ENCODE results near the gene TPD52L1. TPM values are rescaled to one million over a fixed set of nuclear protein-coding genes. Genes with fewer than 3 reads are reported as not detected.

TPD52L1 gene
- total and polyA plus RNA-seq, 10 of the 15 experiments (the other 5 are each of a cell fraction or from before 2014, with no cell fraction given) = 0.03 to 2.6 (median 0.16) TPM; not detected in 3

DNA sequence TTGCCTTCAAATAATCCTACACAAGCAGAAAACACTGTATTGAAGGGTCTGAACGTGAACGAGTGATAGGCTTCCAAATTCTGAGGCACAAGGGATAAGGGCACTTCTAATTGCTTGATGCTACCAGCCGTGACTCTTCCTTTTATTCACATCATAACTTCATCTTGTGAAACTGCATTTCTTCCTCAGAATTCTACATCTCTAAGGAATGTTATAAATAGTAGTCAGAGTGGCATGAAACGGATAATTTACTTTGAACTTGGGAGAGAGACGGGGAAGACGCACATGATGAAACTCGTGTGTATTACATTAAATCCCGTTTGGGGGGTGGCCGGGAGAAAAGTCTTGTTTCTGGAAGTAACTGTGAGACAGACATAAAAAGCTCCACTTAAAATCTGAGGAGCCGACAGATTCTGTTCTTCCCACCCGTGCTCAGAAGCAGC is 147.4 kb downstream of the TPD52L1 start:
- intact Hi-C loops (cut with micrococcal nuclease; ENCODE audit: unreplicated experiment) = loop anchor here (10.0 kb wide), 1 partner anchor 426 kb away; no protein-coding TSS in a partner anchor
- peaks cover 2 to 15% of the 10 kb centered on the region in 2 experiments; a peak in 3 of 4 replicates for H3K36me3 ChIP-seq (ENCODE audit: control insufficient read depth in 2 of 2, insufficient read depth in 2 of 2, low read length in 1 of 2)
- DNase-seq (ENCODE audit: low read depth, low spot score) = no peak
- in situ Hi-C loops (cut with MboI) = no loop called here
- CTCF ChIA-PET = interaction anchor here (0.7 to 2.2 kb wide), 9 partner anchors 10 to 673 kb away, joined by 3 to 16 read pairs (median 5); no protein-coding TSS in a partner anchor
- RAD21 ChIA-PET (ENCODE audit: unreplicated experiment) = interaction anchor here (1.3 to 1.5 kb wide), 3 partner anchors 8 to 492 kb away, joined by 3 to 5 read pairs (median 4); no protein-coding TSS in a partner anchor
- peak overlapping the region; percentile 82 for H3K27ac ChIP-seq (ENCODE audit: control insufficient read depth, insufficient read depth)
- peak overlapping the region; percentile 90 for H2AFZ ChIP-seq (ENCODE audit: control insufficient read depth, low read depth, low read length)
- H3K4me3 ChIP-seq = peak overlapping the region; percentile 74
- H3K27me3 ChIP-seq (replicated peaks in 1 of 2; ENCODE audit: control insufficient read depth in 2 of 2, insufficient read depth in 2 of 2, low read length in 1 of 2) = peaks cover 0 to 3% of the 10 kb centered on the region in 2 experiments; a peak in 1 of 4 replicates
- H3K79me2 ChIP-seq (ENCODE audit: control insufficient read depth, insufficient read depth, low read length) = peaks cover 23% of the 10 kb centered on the region
- SMC1A ChIA-PET (ENCODE audit: uncharacterized antibody, unreplicated experiment) = interaction anchor here (0.7 to 2.5 kb wide), 11 partner anchors 8 to 464 kb away, joined by 3 to 9 read pairs (median 4); no protein-coding TSS in a partner anchor
- peak overlapping the region; percentile 58 for H3K4me2 ChIP-seq (ENCODE audit: control insufficient read depth, insufficient read depth)
- H3K4me1 ChIP-seq (ENCODE audit: control insufficient read depth, insufficient read depth, low read length) = no peaks in the 10 kb centered on the region
- POLR2A ChIA-PET = interaction anchor here (0.6 to 1.1 kb wide), 4 partner anchors 21 to 1190 kb away, joined by 3 to 8 read pairs (median 4); partner anchors contain the start of gene NCOA7
- TF ChIP-seq MEF2A (IDR thresholded peaks at IDR 0.05; ENCODE audit: insufficient read depth, low read depth, low read length) (no peak), MXI1 (IDR thresholded peaks at IDR 0.05; ENCODE audit: low read depth, low read length) (0 out of 2 replicates have a peak, but pooled peaks have one; percentile 6)
- TF ChIP-seq, protein P1, sequence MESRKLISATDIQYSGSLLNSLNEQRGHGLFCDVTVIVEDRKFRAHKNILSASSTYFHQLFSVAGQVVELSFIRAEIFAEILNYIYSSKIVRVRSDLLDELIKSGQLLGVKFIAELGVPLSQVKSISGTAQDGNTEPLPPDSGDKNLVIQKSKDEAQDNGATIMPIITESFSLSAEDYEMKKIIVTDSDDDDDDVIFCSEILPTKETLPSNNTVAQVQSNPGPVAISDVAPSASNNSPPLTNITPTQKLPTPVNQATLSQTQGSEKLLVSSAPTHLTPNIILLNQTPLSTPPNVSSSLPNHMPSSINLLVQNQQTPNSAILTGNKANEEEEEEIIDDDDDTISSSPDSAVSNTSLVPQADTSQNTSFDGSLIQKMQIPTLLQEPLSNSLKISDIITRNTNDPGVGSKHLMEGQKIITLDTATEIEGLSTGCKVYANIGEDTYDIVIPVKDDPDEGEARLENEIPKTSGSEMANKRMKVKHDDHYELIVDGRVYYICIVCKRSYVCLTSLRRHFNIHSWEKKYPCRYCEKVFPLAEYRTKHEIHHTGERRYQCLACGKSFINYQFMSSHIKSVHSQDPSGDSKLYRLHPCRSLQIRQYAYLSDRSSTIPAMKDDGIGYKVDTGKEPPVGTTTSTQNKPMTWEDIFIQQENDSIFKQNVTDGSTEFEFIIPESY (IDR thresholded peaks at IDR 0.05) = no peak
- no TSS peak for BruUV-seq (replicated peaks)
- no peaks in the 10 kb centered on the region for H3K9me3 ChIP-seq (replicated peaks; ENCODE audit: control insufficient read depth, insufficient read depth, low read length)
- peak; percentile 7 for FAIRE-seq
- under 1% methylated on average over 11 of the region's 11 CpGs for WGBS (ENCODE audit: insufficient coverage, insufficient replicate concordance, low lambda C conversion rate, missing lambda C conversion rate)
- peak; percentile 9; the same call in 2 of the 3 replicates for ATAC-seq
- H4K20me1 ChIP-seq (ENCODE audit: control insufficient read depth, insufficient read depth) = no peaks in the 10 kb centered on the region
- peak overlapping the region; percentile 85 for H3K9ac ChIP-seq (ENCODE audit: control insufficient read depth, insufficient read depth, low read length)

Data from GM12878 (cell line).